Measurements from ENCODE around the gene DPH2.
A peak's percentile ranks its signal among the peaks of the same experiment; 100 is the strongest.

The DPH2 gene

GRCh38 chr1:43945674-43946235 lies 24.1 kb upstream of the DPH2 start:
- no peak for DNase-seq

- DNase-seq, result peak; percentile 98
These were observed 23.4 kb upstream of the DPH2 start, which contains the start of gene IPO13 for GRCh38 chr1:43946236-43947060. TSS of gene IPO13 (plus strand) at chr1:43946950. CDS start at chr1:43947601, 651 bp downstream.

- no peak for DNase-seq
These were observed 22.5 kb upstream of the DPH2 start for GRCh38 chr1:43947061-43947873.

GRCh38 chr1:43947874-43948437 lies 21.9 kb upstream of the DPH2 start:
- DNase-seq, result no peak

- no peak for DNase-seq
These were observed 20.1 kb upstream of the DPH2 start for GRCh38 chr1:43949678-43950077.

GRCh38 chr1:43951021-43951985 lies 18.5 kb upstream of the DPH2 start:
- no peak for DNase-seq

GRCh38 chr1:43952731-43953346 lies 17.0 kb upstream of the DPH2 start:
- DNase-seq, result no peak

- no peak for DNase-seq
These were observed 16.4 kb upstream of the DPH2 start for GRCh38 chr1:43953361-43953760.

- DNase-seq, result no peak
These were observed 15.8 kb upstream of the DPH2 start for GRCh38 chr1:43954036-43954435.

- no peak for DNase-seq
These were observed 13.6 kb upstream of the DPH2 start for GRCh38 chr1:43956234-43956633.

GRCh38 chr1:43957407-43958040 lies 12.3 kb upstream of the DPH2 start:
- DNase-seq, result no peak

GRCh38 chr1:43958351-43959255 lies 11.2 kb upstream of the DPH2 start:
- no peak for DNase-seq

GRCh38 chr1:43960798-43961197 lies 9.0 kb upstream of the DPH2 start:
- no peak for DNase-seq

GRCh38 chr1:43961692-43962091 lies 8.1 kb upstream of the DPH2 start:
- no peak for DNase-seq

- no peak for DNase-seq
These were observed 7.5 kb upstream of the DPH2 start for GRCh38 chr1:43962324-43962723.

- DNase-seq, result no peak
These were observed 6.8 kb upstream of the DPH2 start for GRCh38 chr1:43963006-43963405.

GRCh38 chr1:43963890-43964289 lies 5.9 kb upstream of the DPH2 start:
- DNase-seq, result no peak

- no peak for DNase-seq
These were observed 4.5 kb upstream of the DPH2 start for GRCh38 chr1:43965316-43965715.

- DNase-seq, result peak; percentile 25 to 31
These were observed 1.4 kb upstream of the DPH2 start for GRCh38 chr1:43968348-43968948.

GRCh38 chr1:43969416-43969745 lies 429 bp upstream of the DPH2 start:
- DNase-seq, result no peak

All from inflammatory macrophage (primary cell).